Measurements from ENCODE around the gene DNAJB13.

The DNAJB13 gene

DNA sequence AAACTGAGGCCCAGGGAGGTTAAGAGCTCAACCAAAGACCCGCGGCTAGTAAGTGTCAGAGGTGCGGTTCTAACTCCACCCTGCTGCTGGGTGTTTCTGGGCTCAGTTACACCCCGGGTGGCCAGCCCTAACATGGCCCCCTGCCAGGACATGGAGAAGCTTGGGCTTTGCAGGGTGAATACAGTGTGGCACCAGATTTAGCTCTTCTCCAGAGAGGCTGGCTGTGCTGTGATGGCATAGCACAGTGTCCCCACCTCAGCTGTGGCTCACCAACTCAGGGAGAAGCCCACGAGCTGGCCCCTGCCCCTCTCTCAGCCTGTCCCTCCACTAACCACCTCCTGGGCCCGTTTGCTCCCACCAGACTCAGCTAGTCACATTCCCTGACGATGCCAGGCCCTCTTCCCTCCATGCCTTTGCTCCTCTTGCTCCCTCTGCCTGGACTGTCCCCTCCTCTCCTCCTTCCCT is 51.0 kb downstream of the DNAJB13 start:
- no peak for DNase-seq

GRCh38 chr11:74002832-74003231 is 52.0 kb downstream of the DNAJB13 start:
- DNase-seq: no peak

DNA sequence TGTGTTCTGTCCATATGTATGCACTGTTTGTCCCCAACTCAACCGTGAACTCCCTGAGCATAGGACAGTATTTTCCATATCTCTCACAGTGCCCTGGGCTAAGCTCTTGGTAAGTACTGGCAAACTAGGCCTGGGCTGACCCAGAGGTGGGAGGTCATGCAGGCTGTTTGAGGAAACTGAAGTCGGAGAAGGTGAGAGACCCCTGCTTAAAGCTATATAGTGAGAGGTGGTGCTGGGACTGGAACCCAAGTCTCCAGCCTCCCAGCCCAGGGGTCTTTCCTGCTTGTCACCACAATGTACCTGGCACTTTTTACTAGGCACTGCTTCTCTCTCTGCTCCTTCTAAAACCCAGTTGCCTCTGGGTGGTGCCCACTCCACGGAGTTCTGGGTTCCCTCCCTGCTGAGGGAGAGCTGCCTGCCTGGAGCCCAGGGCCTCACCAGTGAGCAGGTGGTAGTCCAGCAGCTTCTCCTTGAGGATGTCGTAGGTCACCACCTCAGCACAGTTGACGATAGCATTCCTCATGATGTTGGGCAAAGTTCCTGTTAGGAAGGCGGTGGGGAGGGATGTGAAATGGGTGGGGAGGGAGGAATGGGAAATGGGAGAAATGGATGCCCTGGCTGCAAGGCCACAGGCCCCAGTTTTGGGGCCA is 53.3 kb downstream of the DNAJB13 start:
- no peak for DNase-seq

DNA sequence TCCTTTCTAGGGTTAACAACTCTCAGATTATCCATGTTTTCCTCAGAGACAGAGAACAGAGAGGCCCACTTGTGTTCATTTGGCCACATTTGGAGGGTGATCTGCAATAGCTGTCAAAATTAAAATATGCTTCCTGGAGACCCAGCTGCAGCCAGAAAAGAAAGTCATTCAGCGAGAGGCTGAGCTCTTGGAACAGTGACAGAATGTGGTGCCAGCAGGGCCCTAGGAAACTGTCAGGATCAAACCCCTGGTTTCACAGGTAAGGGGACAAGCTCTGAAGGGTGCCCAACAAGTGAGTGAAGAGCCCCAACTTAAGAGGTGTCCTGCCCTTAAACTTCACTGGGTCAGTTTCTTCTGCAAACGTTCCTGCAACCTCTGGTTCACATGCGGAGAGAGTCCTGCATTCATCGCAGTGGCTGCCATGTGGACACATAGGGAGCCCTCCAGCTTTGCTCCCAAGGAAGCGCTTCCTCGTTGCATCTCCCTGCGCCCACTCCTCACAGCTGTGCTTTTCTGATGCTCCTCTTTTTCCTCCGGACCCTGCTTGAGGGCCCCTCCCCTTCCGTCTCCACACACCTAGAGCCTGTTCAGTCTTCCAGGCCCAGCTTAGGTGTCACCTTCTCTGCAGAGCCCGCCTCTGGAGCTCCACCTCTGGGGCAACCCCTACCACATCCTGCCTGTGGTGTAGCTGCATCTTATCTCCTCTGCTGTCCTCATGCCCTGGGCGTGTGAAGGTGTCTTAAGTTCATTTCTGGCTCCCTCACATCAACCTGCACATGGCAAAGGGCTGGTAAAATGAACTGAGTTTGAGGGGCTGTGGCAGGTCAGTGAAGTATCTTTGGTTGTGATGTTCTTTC is 54.2 kb downstream of the DNAJB13 start:
- DNase-seq: peak; percentile 83

DNA sequence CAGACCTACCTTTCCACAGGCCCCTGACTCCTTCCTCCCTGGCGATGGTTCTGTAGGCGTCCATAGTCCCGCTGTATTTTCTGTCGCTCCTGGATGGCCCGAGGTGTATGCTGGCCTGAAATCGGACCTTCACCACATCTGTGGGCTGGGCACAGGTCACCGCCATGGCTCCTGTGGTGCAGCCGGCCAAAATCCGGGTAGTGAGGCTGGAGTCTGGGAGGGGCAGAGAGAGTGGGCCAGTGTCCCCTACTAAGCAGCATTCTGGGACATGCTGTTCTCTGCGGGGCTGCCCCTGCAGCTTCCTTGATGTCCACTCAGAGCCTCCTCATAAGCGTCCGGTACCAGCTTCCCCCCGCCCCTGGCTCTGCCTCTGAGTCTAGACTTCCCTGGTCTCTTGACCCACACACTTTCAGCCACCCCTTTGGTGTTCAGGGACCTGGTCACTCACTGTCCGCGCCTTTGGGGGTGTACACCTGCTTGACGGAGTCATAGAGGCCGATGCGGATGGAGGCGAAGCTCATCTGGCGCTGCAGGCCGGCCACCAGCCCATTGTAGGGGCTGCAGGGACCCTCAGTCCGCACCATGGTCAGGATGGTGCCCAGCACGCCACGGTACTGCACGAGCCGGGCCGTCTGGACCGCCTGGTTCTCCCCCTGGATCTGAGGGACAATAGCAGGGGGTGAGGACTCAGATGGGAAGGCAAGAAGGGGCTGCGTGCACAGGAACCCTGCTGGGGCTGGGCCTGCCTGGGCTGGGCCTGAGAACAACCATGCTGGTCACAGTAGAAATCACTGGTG is 55.1 kb downstream of the DNAJB13 start:
- DNase-seq: no peak

- DNase-seq: no peak
Observed at GRCh38 chr11:74006743-74007304, 56.0 kb downstream of the DNAJB13 start.

GRCh38 chr11:74007691-74008372 is 57.0 kb downstream of the DNAJB13 start:
- DNase-seq: no peak

DNA sequence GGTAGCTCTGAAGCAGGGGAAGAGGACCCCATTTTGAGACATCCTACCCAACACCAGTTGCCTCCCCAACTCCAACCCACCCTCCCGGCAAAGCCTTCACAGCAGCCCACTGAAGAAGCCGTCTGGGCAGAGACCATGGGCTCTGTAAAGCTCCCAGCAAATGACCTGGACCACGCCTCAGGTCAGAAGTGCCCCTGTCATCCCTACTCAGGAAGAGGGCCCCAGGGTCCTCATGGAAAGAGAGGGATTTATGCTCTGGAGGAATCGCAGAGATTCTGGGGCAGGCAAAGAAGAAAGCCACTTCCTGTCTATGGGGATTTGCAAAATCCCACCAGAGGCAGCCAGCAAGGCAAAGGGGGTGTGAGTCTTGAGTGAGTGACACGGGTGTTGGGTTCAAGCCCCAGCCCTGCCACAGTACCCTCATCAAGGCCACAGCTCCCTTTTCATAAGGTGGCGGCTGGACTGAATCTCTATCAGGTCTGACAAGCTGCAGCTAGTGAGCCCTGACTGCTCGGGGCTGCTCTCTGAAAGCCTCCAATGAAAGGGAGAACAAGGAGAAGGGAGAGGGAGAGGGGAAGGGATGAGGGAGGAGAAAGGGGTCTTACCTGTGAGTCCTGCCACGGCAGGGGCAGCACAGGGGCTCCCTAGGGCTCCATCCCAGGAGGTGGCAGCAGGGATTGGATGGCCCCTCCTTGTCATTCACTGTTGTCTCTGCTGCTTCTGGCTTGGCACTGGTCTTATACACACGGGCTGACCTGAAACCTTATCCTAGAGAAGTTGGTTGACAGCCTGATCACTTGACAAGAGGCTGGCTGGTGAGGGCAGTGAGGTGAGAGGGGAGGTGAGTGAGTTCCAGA is 57.8 kb downstream of the DNAJB13 start, which contains the start of gene UCP3:
UCP3 (minus strand) TSS at position 713 of the 857 bp plus-strand sequence. CDS start 2,043 bp downstream, outside the sequence.
- no peak for DNase-seq

- DNase-seq: no peak
Observed at GRCh38 chr11:74009230-74009547, 58.4 kb downstream of the DNAJB13 start.

DNA sequence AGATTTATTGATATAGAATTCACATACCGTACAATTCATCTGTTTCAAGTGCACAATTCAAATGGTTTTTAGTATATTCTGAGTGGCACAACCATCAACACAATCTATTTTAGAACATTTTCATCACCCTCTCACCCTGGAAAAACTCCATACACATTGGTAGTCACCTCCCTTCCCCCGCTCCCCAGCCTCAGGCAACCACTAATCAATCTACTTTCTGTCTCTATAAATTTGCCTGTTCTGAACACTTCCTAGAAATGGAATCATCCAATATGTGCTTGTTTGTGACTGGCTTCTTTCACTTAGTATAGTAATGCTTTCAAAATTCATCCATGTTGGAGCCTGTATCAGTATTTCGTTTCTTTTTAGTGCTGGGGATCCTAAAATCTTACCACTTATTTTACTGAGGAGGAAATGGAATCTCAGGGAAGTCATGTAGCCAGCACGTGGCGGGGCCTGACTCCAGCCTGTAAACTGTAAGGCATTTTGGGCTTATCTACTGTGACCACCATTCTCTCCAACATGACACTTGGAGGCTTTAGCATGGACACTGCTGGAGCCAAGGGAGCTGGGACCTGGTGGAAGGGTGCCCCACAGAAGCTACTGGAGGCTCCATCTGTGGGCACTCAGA is 59.0 kb downstream of the DNAJB13 start:
- peak; percentile 44 for DNase-seq

GRCh38 chr11:74010306-74011300 is 59.8 kb downstream of the DNAJB13 start:
- no peak for DNase-seq

DNA sequence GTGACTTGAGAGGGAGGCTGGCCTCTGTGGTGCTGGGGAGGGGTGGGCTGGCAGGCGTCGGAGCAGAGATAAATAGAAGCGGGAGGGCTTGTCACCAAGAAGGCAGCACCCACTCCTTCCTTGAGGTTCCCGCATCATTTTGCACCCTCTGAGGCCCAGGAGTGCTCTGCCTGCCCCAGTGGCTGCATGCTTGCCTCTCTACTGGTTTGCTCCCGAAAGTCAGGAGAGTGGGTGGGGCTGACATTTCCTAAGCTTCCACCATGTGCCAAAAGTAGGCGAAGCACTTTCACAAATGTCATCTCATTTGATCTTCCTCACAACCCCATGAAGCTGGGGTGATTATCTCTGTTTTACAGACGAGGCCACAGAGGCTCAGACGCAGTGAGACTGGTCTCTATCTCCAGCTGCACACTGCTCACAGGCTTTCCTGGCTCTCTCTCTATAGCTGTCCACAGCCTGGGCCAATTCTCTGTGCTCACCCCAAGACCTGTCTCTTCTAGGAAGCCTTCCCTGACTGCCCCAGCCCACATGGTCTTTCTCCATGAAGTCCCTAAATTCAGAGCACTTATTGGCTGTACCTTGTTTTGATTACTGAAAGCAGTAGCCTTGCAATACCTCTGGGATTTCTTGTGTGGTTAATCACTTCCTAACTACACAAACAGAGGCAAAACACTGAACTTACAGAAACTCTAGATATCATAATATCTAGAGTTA is 60.7 kb downstream of the DNAJB13 start:
- peak; percentile 65 for DNase-seq

DNA sequence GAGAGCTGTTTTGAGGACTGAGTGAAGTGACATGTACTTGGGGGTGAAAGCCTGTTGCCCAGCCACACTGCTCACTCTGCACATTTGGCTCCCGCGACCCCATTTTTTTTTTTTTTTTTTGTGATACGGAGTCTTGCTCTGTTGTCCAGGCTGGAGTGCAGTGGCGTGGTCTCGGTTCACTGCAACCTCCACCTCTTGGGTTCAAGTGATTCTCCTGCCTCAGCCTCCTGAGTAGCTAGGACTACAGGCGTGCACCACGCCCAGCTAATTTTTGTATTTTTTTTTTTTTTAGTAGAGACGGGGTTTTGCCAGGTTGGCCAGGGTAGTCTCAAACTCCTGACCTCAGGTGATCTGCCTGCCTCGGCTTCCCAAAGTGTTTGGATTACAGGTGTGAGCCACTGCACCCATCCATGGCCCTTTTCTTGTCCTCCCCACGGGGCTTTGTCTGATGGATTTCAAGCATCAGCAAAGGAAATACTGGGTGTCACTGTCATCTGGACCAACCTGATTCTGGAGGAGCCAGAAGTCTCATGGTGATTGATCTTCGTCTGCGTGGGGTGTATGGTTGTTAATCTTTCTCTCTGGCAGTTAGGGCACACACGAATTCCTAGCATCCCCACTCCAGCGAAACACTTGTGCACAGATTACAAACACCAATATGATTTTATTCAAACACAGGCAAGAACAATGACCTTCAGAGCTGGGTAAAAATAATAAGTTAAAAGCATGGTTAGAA is 61.4 kb downstream of the DNAJB13 start:
- no peak for DNase-seq

DNA sequence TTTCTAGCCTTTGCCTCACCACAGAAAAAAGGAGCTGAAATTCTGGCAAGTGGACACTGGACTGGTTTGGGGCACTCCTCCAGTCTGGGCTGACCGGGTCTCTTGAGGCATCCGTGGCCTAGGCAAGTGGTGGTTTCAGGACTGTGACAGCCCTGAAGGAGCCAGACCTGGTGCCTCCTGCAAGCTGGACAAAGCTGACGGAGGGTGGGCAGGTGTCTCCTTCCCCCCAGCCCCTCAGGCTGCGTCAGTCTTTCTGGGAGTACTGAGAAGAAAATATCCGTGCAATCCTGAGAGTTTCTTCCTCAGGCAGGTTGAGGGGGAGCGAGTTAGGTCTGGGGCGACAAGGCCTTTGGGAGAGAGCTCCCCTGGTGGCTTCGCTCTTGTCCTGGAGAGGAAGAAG is 62.3 kb downstream of the DNAJB13 start:
- no peak for DNase-seq

GRCh38 chr11:74014880-74015279 is 64.1 kb downstream of the DNAJB13 start:
- DNase-seq: no peak

DNA sequence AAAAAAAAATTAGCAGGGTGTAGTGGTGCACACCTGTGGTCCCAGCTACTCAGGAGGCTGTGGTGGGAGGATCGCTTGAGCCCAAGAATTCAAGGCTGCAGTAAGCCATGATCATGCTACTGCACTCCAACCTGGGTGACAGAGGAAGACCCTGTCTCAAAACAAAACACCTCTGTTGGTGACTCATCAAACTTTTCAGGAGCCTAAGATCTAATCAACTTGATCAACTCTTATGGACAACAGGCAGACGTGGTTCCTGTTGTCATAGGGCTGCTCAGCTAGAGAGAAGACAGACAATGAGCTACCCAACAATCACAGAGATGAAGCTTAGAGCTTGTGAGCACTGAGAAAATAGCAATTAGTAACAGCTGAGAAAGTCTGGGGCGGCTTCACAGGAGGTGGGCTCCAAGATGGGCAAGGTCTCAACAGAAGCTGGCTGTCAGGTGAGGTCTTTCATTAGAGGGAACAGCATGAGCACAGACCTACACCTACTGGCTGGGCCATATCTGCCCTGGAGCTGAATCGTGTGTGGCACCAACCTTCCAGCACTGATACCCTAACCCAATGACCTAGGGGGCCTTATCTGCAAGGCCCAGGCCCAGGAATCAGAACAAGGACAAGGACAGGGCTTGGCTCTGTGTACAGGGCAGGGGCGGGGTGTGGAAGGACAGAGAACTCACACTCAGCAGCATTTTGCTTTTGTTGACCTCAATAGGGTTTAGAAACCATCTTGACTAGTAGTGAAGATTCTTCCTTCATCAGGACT is 65.3 kb downstream of the DNAJB13 start:
- no peak for DNase-seq

- DNase-seq: no peak
Observed at GRCh38 chr11:74017631-74018030, 66.8 kb downstream of the DNAJB13 start.
